ENCODE measurements around the gene DHRS7B.
"Not testable (repeated sequence)": the region's sequence is repeated elsewhere in the genome, so short reads cannot be mapped to it uniquely, and the experiment has no call there.

DHRS7B gene

DNA sequence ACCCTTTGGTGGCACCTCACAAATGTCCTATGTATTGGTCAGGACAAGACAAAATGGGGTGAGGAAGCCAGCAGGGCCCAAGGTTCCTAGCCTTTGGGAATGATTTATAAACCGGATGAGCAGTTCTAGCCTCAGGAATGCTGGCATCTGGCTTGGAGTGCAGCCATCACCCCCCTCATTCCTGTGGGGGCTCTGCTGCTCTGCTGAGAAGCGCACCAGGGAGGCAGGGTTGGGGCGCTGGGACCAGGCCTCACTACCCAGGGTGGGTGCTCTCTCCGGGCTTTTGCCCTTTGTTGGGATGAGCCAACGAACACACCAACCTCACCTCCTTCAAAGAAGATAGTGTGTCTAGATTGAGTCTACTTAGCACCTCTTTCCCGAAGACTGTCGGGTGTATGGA lies 47.9 kb downstream of the DHRS7B start:
- in situ Hi-C loops (cut with MboI; ENCODE audit: low sequenced_read_pairs), result no loop called here

DNA sequence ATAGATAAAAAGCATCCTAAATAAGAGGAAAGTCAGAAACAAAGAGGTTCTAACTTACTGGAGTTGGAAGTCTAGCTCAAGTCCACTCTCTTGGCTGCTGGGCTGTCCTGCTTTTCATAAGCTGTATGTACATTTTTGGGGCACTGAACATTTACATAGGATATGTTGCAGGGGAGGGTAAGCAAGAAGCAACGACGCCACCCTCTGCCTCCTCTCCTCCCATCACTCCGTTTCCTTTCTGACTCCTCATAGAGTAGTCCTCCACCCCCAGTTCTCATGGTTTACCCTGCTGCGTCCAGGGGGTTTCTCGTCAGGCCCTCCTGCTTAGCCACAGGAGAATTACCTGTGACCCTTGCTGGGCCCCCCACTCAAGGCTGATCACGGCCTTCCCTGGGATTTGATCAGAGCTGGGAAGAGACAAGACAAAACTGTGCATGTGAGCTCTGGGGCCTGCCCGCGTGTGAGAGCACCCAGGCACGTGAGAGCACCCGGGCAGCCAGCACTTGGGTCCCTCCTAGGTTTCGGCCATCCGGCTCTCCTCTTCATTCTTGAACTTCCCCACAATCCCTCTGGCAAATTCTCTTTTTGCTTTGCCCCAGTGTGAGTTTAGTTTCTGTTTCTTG lies 50.1 kb downstream of the DHRS7B start:
- in situ Hi-C loops (cut with MboI; ENCODE audit: low sequenced_read_pairs), result no loop called here

- in situ Hi-C loops (cut with MboI; ENCODE audit: low sequenced_read_pairs), result no loop called here
Observed at GRCh38 chr17:21177401-21177800, 50.6 kb downstream of the DHRS7B start.

DNA sequence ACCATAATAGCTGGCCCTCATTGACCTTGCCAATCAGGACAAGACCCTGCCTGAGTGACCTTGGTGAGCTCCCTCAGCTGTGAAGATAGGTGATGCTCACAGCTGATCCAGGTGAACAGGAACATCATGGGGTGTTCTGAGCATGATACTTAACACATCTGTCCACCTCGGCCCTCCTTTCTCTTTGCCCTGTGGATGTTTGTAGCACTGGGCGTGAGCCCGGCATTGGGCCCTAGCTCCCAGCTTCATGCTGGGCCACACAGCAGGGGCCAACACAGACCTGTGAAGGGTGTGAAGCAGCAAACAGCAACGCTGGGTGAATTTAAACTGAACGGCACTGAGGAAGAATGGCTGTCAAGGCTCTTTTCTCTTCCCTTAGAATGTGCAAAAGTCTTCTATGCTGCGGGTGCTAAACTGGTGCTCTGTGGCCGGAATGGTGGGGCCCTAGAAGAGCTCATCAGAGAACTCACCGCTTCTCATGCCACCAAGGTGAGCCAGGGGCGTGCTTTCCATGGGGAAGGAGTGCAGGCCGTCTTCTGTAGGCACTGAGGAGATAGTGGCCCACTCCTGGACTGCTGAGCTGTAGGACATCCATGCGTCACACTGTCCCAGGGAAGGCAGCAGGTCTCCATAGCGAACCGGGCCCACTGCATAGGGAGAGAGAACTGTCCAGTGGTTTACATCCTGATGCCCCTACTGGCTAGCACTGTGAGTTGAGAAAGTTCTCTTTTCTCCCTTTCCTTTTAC lies 51.3 kb downstream of the DHRS7B start:
- in situ Hi-C loops (cut with MboI; ENCODE audit: low sequenced_read_pairs), result no loop called here

DNA sequence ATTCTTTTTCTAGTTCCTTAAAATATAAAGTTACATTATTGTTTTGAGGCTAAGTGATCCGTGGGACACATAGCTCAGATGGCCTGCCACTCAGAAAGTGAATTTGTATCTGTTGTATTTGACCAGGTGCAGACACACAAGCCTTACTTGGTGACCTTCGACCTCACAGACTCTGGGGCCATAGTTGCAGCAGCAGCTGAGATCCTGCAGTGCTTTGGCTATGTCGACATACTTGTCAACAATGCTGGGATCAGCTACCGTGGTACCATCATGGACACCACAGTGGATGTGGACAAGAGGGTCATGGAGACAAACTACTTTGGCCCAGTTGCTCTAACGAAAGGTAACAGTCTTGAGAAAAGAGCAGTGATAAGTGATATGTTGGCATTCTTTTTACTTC lies 56.7 kb downstream of the DHRS7B start:
- in situ Hi-C loops (cut with MboI; ENCODE audit: low sequenced_read_pairs), result no loop called here

- in situ Hi-C loops (cut with MboI; ENCODE audit: low sequenced_read_pairs), result no loop called here
Observed at GRCh38 chr17:21184570-21184969, 57.8 kb downstream of the DHRS7B start.

DNA sequence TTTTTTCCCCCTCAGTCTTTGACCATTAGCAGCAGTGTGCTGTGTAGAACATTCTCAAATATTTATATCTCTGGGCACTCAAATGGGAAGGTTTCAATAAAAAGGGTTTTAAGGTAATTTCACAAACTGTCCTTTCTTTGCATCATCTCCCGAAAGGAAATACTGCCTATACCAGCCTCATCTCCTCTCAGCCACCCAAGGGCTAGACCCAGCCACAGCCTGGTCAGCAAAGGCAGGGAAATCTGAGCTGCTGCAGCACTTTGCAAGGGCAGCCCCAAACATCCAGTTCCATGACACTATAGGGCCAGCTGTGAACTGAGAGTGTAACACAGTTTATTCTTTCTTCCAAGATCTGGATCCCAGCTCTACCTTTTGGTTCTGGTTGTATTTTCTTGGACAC lies 58.3 kb downstream of the DHRS7B start:
- in situ Hi-C loops (cut with MboI; ENCODE audit: low sequenced_read_pairs), result no loop called here

DNA sequence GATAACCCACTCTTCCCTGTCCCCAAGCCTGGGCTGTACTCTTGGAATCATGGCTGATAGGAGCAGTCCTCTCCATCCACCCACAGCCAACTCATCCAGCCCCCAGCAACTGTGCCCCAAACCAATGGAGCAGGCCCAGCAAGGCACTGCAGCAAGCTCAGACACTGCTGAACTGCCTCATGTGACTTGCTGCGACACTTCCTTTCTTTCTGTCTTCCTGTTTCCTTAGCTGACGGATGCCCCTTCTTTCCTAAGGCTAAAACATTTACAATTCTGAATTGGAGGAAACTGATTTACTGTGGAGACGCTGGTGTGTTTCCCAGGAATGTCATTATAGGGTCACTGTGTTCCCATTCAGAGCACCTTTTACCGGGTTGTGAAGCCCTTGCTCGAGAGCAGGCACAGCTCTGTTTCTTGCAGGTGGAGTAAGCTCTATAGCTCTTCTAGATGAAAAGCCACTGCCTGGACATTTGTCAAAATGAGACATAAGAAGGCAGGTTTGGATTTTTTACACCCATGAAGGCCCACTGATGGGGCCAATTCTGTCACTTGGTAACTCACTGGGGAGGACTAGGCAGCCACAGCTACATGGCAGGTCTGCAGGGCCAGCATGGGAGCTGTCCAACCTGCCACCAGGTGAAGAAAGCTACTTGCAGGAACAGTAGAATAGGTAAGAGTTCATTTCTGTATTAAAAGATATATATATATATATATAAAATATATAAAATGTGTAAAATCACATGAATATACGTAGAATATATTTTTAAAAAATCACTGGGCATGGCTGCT lies 59.8 kb downstream of the DHRS7B start:
- in situ Hi-C loops (cut with MboI; ENCODE audit: low sequenced_read_pairs), result no loop called here

DNA sequence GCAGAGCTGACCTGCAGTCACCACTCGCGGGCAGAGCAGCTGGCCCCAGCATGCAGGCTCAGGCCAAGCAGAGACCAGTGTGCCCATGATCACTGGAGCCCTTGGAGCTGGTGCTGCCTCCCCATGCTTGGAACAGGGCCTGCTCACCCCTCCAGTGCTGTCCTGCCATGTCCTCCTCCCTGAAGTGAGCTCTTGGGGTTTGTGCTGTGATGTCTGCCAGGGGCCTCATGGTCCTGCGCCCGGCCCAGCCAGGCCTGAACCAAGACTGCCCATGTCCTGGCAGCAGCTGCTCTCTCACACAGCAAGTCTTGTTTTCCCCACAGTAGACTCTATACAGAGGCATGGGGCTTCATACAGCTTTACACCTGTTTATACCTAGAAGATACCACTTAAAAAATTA lies 62.6 kb downstream of the DHRS7B start:
- in situ Hi-C loops (cut with MboI; ENCODE audit: low sequenced_read_pairs), result no loop called here

- in situ Hi-C loops (cut with MboI; ENCODE audit: low sequenced_read_pairs), result no loop called here
Observed at GRCh38 chr17:21190078-21190477, 63.3 kb downstream of the DHRS7B start.

- in situ Hi-C loops (cut with MboI; ENCODE audit: low sequenced_read_pairs), result no loop called here
Observed at GRCh38 chr17:21191698-21192097, 64.9 kb downstream of the DHRS7B start.

- in situ Hi-C loops (cut with MboI; ENCODE audit: low sequenced_read_pairs), result not testable (repeated sequence)
Observed at GRCh38 chr17:21192414-21192813, 65.7 kb downstream of the DHRS7B start.

- in situ Hi-C loops (cut with MboI; ENCODE audit: low sequenced_read_pairs), result no loop called here
Observed at GRCh38 chr17:21193031-21193430, 66.3 kb downstream of the DHRS7B start.

DNA sequence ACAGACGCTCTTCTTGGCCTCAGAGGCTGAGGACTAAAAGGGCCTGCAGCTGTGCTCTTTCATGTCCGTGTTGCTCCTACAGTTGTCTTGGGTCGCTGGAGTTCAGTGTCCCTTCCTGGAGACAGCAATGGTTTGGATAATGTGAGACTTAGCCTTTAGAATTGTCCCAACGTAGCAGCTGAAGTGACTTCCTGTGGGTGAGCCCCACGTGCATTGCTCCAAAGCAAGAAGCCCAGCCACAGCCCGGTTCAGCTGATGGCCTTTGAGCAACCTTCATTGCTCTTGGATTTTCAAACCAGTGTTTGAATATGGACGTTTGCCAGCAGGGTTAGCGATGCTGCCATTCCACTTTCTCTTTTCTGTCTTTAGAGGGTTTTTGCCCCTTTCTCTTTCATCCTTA lies 67.5 kb downstream of the DHRS7B start:
- in situ Hi-C loops (cut with MboI; ENCODE audit: low sequenced_read_pairs), result no loop called here

- in situ Hi-C loops (cut with MboI; ENCODE audit: low sequenced_read_pairs), result no loop called here
Observed at GRCh38 chr17:21194703-21195102, 67.9 kb downstream of the DHRS7B start.

DNA sequence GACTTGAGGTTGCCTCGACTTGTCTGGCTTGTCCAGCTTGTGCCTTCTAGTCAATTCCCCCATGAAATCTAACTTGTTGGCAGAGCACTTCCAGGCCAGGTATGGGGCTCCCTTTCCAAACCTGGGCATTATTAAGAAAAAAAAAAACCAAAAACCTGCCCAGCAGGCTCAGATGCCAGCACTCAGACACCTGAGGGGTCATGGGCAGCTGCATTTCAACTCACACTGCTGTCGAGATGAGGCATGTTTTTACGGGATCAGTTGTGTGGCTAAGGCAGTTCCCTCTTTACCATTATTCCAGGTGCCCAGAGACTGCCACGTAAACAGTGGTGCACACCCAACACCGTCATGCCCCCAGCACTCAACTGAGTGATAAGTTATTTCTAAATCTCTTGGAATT lies 69.4 kb downstream of the DHRS7B start:
- in situ Hi-C loops (cut with MboI; ENCODE audit: low sequenced_read_pairs), result no loop called here

GRCh38 chr17:21198411-21198810 lies 71.6 kb downstream of the DHRS7B start:
- in situ Hi-C loops (cut with MboI; ENCODE audit: low sequenced_read_pairs), result no loop called here

DNA sequence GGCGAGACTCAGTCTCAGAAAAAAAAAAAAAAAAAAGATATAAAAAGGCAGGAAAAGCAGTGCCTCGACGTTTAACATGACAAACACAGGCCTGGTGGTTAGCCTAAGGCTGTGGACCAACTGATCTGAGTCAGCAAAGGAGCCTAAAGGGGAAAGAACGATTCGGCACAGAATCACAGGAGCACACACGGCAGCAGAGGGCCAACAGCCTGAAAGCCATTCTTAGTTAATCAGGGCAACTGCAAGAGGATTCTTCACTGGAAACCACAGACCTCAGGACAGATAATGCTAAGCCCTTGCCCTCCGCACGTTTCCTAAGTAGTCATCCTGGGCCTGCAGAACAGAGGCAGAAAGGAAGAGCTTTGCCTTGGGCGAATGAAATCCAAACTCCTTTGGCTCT lies 72.5 kb downstream of the DHRS7B start:
- in situ Hi-C loops (cut with MboI; ENCODE audit: low sequenced_read_pairs), result no loop called here

GRCh38 chr17:21199856-21200255 lies 73.1 kb downstream of the DHRS7B start:
- in situ Hi-C loops (cut with MboI; ENCODE audit: low sequenced_read_pairs), result no loop called here

DNA sequence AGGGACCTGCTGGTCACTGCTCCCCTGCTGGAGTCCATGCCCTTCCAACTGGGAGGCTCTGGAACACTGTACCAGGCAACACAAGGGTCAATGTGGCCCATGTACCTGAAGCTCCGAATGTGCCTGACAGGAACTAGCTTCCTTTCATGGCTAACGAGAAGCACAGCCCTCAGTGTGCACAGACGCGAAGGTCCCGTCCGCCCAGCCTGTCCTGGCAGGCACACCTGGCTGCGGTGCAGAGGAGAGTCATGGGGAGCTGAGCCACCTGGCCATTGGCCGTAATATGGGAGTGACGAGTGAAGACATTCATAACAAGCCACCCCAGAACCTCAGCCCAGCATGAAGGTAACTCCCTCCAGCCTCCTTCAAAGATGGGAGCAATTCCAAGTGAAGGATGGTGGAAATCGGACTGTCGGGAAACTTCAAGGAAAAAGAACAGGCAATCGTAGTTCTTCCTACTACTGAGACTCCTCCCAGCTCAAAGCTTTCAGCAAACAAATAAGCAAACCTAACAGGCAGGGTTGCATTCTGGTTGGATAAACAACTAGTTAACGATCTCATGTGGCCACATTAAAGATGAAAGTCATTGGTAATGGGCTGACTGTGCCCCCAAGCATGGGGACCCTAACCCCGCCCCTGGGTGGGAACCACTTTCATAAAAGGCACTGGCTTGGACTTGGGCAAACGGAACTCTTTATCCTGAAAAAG lies 74.0 kb downstream of the DHRS7B start:
- in situ Hi-C loops (cut with MboI; ENCODE audit: low sequenced_read_pairs), result no loop called here

GRCh38 chr17:21201298-21201595 lies 74.5 kb downstream of the DHRS7B start:
- in situ Hi-C loops (cut with MboI; ENCODE audit: low sequenced_read_pairs), result no loop called here

GRCh38 chr17:21201874-21202273 lies 75.1 kb downstream of the DHRS7B start:
- in situ Hi-C loops (cut with MboI; ENCODE audit: low sequenced_read_pairs), result no loop called here
